Peyer's patch (tissue), 4 donors: ENCODE data around the gene TUBA1A.

Experiments used
- CTCF ChIP-seq, 6 experiments: fragments of 450-650 bp in 4 of 6; fragments of 200-600 bp in 2 of 6; sonication (generic) in 1 of 6; IDR thresholded peaks; one replicate each; pipeline ENCODE4 v1.5.1; 2017 to 2019; ENCODE audit warnings: antibody characterized with exemption in 6 of 6, mild to moderate bottlenecking in 3 of 6, moderate library complexity in 1 of 6
- POLR2A ChIP-seq, 2 donors: fragments of 450-650 bp; IDR thresholded peaks; one replicate each; pipeline ENCODE4 v1.5.1; 2017; ENCODE audit warnings: antibody characterized with exemption in 2 of 2, mild to moderate bottlenecking in 2 of 2, moderate library complexity in 2 of 2

DNA sequence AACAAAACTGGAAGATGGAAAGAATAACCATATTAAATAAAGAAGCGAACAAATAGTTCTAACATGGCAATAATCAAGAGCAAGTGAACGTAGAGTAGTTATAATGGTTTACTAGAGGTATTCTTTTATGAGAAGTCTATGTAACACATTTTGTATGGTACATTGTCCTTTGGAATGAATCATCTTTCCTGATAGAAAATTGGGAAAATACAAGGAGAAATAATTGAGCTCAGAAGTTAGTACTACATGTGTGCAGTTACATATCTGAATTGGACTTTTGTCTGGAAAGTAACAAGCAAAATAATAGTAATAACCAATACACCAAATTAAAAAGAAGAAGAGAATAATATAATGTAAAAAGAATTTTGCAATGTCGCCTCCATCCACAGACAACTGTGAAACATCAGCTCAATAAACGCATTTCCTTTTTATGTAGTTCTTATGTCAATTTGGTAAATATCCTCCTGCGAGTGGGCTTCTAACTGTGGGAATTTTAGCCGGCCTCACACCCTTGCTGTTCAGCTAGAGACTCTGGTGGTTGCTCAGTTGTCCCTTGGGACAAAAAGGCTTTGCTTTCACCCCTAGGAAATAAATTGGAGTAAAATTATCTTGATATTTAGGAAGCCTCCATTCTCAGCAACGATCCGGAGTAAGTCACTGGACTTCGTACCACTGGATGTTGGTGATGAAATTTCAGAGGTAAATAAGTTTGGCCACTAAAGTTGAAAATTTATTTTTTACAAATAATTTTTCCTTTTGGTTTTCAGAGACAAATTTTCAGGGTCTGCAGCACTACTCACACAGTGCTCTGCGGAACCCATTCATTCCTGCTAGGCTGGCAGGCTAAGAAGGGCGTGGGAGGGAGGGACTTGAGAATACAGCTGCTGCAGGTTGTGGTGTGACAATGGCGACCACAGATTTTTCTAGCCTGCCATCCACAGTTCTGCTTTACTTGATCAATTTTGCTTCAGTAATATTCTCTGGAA is 1.1 kb upstream of the TUBA1A start:
- no peak for TF ChIP-seq CTCF (IDR thresholded peaks at IDR 0.05)
- no peak for TF ChIP-seq POLR2A (IDR thresholded peaks at IDR 0.05)
